Measurements from ENCODE around the gene TPSAB1.

- TF ChIP-seq EZH2 (IDR thresholded peaks at IDR 0.05; ENCODE audit: insufficient read depth, poor library complexity, severe bottlenecking) (no peak), EZH2phosphoT487 (IDR thresholded peaks at IDR 0.05; ENCODE audit: insufficient read depth, low read depth) (no peak)
These were observed 37.2 kb downstream of the TPSAB1 start for GRCh38 chr16:1277617-1278282.
